ENCODE data around the gene PRKACG. TPM values are rescaled to one million over a fixed set of nuclear protein-coding genes. Genes with fewer than 3 reads are reported as not detected.
"Not testable (repeated sequence)": the region's sequence is repeated elsewhere in the genome, so short reads cannot be mapped to it uniquely, and the experiment has no call there.

Gene PRKACG
- total RNA-seq, 6 donors from 2014 or later = not detected

DNA sequence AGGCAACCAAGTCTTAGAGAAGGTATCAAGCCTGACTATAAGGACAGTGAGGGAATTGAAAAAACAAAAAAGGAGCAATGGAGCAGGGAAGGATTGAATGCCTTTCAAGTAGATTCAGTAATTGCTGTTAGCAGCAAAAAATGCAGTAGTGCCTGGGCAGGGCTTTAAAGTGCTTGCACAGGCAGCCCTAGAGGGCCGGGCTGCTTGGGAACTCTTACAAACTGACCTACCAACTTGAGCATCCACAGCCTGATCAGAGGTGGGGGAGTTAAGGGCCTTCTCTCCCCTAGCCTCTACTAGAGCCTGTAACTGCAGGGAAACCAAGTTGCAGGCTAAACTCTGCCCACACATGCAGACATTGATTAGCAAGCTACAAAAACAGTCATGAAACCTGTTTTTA lies 41.1 kb upstream of the PRKACG start:
- H3K4me3 ChIP-seq = no peak overlapping the region
- peaks cover 0 to 4% (median 0%) of the 10 kb centered on the region in 4 donors for H3K36me3 ChIP-seq
- no peaks in the 10 kb centered on the region for H3K27me3 ChIP-seq
- ATAC-seq (ENCODE audit: low FRiP score in 2 of 2) (peak; percentile 61 to 90), DNase-seq (peak in 1 of 2 donors; percentile 84)
- H3K4me1 ChIP-seq = peaks cover 0 to 15% (median 8%) of the 10 kb centered on the region in 4 donors
- no peaks in the 10 kb centered on the region for H3K9me3 ChIP-seq
- TF ChIP-seq EP300 (IDR thresholded peaks at IDR 0.05) = no peak
- TF ChIP-seq, protein P1, sequence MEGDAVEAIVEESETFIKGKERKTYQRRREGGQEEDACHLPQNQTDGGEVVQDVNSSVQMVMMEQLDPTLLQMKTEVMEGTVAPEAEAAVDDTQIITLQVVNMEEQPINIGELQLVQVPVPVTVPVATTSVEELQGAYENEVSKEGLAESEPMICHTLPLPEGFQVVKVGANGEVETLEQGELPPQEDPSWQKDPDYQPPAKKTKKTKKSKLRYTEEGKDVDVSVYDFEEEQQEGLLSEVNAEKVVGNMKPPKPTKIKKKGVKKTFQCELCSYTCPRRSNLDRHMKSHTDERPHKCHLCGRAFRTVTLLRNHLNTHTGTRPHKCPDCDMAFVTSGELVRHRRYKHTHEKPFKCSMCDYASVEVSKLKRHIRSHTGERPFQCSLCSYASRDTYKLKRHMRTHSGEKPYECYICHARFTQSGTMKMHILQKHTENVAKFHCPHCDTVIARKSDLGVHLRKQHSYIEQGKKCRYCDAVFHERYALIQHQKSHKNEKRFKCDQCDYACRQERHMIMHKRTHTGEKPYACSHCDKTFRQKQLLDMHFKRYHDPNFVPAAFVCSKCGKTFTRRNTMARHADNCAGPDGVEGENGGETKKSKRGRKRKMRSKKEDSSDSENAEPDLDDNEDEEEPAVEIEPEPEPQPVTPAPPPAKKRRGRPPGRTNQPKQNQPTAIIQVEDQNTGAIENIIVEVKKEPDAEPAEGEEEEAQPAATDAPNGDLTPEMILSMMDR (IDR thresholded peaks at IDR 0.05) = no peak
- TF ChIP-seq POLR2AphosphoS5 (IDR thresholded peaks at IDR 0.05) = no peak
- no peak for TF ChIP-seq POLR2A (IDR thresholded peaks at IDR 0.05)
- peak overlapping the region; percentile 8 to 75 (median 52) for H3K27ac ChIP-seq
- WGBS, 2 donors = 46 to 62% methylated on average over 1 of the region's 1 CpG

DNA sequence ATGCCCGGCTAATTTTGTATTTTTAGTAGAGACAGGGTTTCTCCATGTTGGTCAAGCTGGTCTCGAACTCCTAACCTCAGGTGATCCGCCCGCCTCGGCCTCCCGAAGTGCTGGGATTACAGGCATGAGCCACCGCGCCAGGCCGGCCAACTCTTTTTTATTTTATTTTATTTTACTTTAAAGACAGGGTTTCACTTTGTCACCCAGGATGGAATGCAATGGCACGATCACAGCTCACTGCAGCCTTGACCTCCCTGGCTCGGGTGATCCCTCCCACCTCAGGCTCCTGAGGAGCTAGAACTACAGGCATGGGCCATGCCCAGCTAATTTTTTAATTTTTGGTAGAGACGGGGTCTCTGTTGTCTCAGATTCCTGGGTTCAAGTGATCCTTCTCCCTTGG lies 37.0 kb upstream of the PRKACG start:
- ATAC-seq (ENCODE audit: low FRiP score in 2 of 2); H3K27ac ChIP-seq; DNase-seq; H3K9me3 ChIP-seq; H3K4me3 ChIP-seq; H3K27me3 ChIP-seq: not testable (repeated sequence)
- H3K36me3 ChIP-seq = peaks cover 0 to 27% (median 8%) of the 10 kb centered on the region in 4 donors
- WGBS, 2 donors = 89 to 96% methylated on average over 12 of the region's 12 CpGs
- H3K4me1 ChIP-seq = peaks cover 0 to 15% (median 8%) of the 10 kb centered on the region in 4 donors

DNA sequence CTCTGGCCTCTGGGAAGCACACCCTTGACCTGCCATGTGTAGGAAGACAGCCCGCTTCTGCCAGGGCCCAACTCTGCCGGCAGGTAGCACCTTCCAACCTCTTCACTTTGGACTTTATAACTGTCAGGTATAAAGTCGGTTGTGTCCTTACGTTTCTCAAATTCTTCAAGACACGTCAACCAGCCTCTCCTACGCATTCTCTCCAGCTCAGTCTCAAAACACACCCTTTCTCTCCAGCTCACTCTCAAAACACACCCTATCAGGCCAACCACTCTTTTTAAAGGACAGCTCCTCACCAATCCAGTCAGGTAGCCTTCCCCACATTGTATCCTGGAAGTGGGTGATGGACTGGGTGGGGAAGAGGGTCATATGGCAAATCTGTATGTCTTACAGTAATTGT lies 35.2 kb upstream of the PRKACG start:
- 85 to 90% methylated on average over 6 of the region's 6 CpGs for WGBS, 2 donors
- H3K4me3 ChIP-seq = no peak overlapping the region
- H3K27ac ChIP-seq = no peak overlapping the region
- DNase-seq = no peak
- peaks cover 4 to 8% (median 7%) of the 10 kb centered on the region in 4 donors for H3K4me1 ChIP-seq
- peaks cover 0 to 27% (median 8%) of the 10 kb centered on the region in 4 donors for H3K36me3 ChIP-seq
- no peaks in the 10 kb centered on the region for H3K27me3 ChIP-seq
- ATAC-seq (ENCODE audit: low FRiP score in 2 of 2) = peak in 1 of 2 donors; percentile 23
- H3K9me3 ChIP-seq = no peaks in the 10 kb centered on the region
- TF ChIP-seq POLR2A (IDR thresholded peaks at IDR 0.05) (no peak), POLR2AphosphoS5 (IDR thresholded peaks at IDR 0.05) (no peak), EP300 (IDR thresholded peaks at IDR 0.05) (no peak)
- TF ChIP-seq, protein P1 (IDR thresholded peaks at IDR 0.05) = no peak

DNA sequence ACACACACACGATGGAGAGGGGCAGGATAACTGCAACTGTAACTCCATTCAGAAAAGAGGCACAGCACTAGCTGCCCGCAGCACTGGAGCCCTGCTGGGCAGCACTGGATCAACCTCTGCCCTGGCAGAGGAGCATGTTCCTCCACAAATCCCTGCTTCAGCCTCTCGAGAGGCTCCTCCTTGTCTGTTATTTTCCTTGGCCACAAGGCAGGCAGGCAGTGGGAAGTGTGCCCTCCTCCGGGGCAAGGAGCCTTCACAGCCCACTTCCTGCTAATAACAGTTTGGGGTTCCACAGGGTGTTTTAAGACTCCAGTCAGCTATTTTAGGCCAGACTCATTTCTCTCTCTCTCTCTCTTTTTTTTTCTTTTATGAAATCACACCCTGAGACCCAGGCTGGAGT lies 33.5 kb upstream of the PRKACG start:
- H3K9me3 ChIP-seq = no peaks in the 10 kb centered on the region
- DNase-seq = no peak
- no peak for ATAC-seq (ENCODE audit: low FRiP score in 2 of 2)
- H3K27ac ChIP-seq = no peak overlapping the region
- peaks cover 0 to 27% (median 8%) of the 10 kb centered on the region in 4 donors for H3K36me3 ChIP-seq
- peaks cover 4 to 8% (median 7%) of the 10 kb centered on the region in 4 donors for H3K4me1 ChIP-seq
- whole genome bisulfite sequencing, 2 donors = 68% methylated on average over 4 of the region's 4 CpGs
- TF ChIP-seq, protein P1 (IDR thresholded peaks at IDR 0.05) = no peak
- TF ChIP-seq EP300 (IDR thresholded peaks at IDR 0.05) = no peak
- TF ChIP-seq POLR2A (IDR thresholded peaks at IDR 0.05) = no peak
- no peak for TF ChIP-seq POLR2AphosphoS5 (IDR thresholded peaks at IDR 0.05)
- no peaks in the 10 kb centered on the region for H3K27me3 ChIP-seq
- H3K4me3 ChIP-seq = no peak overlapping the region

DNA sequence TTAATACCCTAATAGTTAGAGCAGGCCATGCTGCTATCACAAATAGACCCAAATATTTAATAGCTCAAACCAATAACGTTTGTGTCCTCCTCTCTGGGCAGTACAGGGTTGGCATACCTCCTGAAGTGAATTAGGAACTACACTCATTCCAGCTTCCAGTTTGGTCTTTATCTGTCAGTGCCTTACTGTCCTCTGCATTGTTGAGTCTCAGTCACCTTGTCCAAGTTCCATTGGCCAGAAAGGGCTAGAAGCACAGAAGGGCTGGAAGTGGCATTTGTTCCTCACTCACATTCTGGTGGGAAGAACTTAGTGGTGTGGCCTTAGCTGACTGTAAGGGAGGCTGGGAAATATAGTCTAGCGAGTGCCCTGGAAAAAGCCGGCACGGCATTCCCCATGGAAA lies 32.8 kb upstream of the PRKACG start:
- 69 to 71% methylated on average over 4 of the region's 4 CpGs for WGBS, 2 donors
- H3K4me1 ChIP-seq = peaks cover 4 to 8% (median 7%) of the 10 kb centered on the region in 4 donors
- H3K9me3 ChIP-seq = no peaks in the 10 kb centered on the region
- H3K36me3 ChIP-seq = peaks cover 0 to 27% (median 8%) of the 10 kb centered on the region in 4 donors
- no peak overlapping the region for H3K27ac ChIP-seq
- no peak for ATAC-seq (ENCODE audit: low FRiP score in 2 of 2)
- H3K27me3 ChIP-seq = no peaks in the 10 kb centered on the region
- no peak for TF ChIP-seq POLR2AphosphoS5 (IDR thresholded peaks at IDR 0.05)
- no peak for TF ChIP-seq POLR2A (IDR thresholded peaks at IDR 0.05)
- no peak for TF ChIP-seq EP300 (IDR thresholded peaks at IDR 0.05)
- TF ChIP-seq, protein P1 (IDR thresholded peaks at IDR 0.05) = no peak
- no peak for DNase-seq
- H3K4me3 ChIP-seq = no peak overlapping the region
